Posterior cingulate gyrus (tissue), 11 donors: ENCODE results near the gene IL12A.

Experiments used
- DNase-seq, 10 donors: peaks; one replicate each; pipeline versions ENCODE4 v3.0.0 to v3.0.0-alpha.2; 2020 to 2021; ENCODE audit warnings: mixed read lengths in 3 of 10
- intact Hi-C: fragments of 100-400 bp; cut with DNase I; formaldehyde crosslinking; loops from one replicate; pipeline ENCODE4 v1.15.1; 2023

The IL12A gene

GRCh38 chr3:160020057-160020711, 31.5 kb downstream of the IL12A start:
- intact Hi-C loops: no loop called here

GRCh38 chr3:160022068-160022467, 33.4 kb downstream of the IL12A start:
- intact Hi-C loops: no loop called here
- DNase-seq: no peak

More at GRCh38 chr3:160020057-160020711, 31.5 kb downstream of the IL12A start:
- DNase-seq: no peak

GRCh38 chr3:160023476-160023875, 34.8 kb downstream of the IL12A start:
- DNase-seq: no peak
- intact Hi-C loops: no loop called here

- no peak for DNase-seq
- intact Hi-C loops: no loop called here
Measured at GRCh38 chr3:160027541-160028195, 39.0 kb downstream of the IL12A start.

GRCh38 chr3:160035757-160036156, 47.1 kb downstream of the IL12A start:
- intact Hi-C loops: no loop called here

GRCh38 chr3:160038862-160039562, 50.4 kb downstream of the IL12A start:
- intact Hi-C loops: no loop called here
- peak in 8 of 10 donors; percentile 11 to 89 (median 40) for DNase-seq

More at GRCh38 chr3:160035757-160036156, 47.1 kb downstream of the IL12A start:
- DNase-seq: no peak

- intact Hi-C loops: no loop called here
- DNase-seq: no peak
Measured at GRCh38 chr3:160040181-160040580, 51.5 kb downstream of the IL12A start.

GRCh38 chr3:160041465-160041864, 52.8 kb downstream of the IL12A start:
- intact Hi-C loops: no loop called here
- no peak for DNase-seq

- intact Hi-C loops: no loop called here
- DNase-seq: no peak
Measured at GRCh38 chr3:160044121-160044520, 55.5 kb downstream of the IL12A start.
